Trophoblast cell (in vitro differentiated cells and primary cell): ENCODE data around the gene HAVCR2.

Experiments
- DNase-seq, 2 donors: peaks; one replicate each; pipeline ENCODE4 v3.0.0-alpha.2; 2016
- H2AFZ ChIP-seq: 2 replicates; pipeline ENCODE4 v1.6.1; 2013; ENCODE audit warnings: low read length, moderate library complexity, mild to moderate bottlenecking; ENCODE audit not compliant: insufficient read depth, poor library complexity
- H2AK5ac ChIP-seq: 2 replicates; pipeline ENCODE4 v1.6.1; 2013; ENCODE audit warnings: mild to moderate bottlenecking, low read length
- H2BK120ac ChIP-seq: 2 replicates; pipeline ENCODE4 v1.6.1; 2013; ENCODE audit warnings: low read length, mild to moderate bottlenecking, moderate library complexity; ENCODE audit not compliant: insufficient read depth, poor library complexity
- H2BK12ac ChIP-seq: 2 replicates; pipeline ENCODE4 v1.6.1; 2013; ENCODE audit warnings: mild to moderate bottlenecking, low read length, moderate library complexity
- H2BK5ac ChIP-seq: 2 replicates; pipeline ENCODE4 v1.6.1; 2013; ENCODE audit warnings: low read length, low read depth, moderate library complexity, mild to moderate bottlenecking; ENCODE audit not compliant: poor library complexity
- H3K14ac ChIP-seq: 2 replicates; pipeline ENCODE4 v1.6.1; 2013; ENCODE audit warnings: mild to moderate bottlenecking, low read length
- H3K18ac ChIP-seq: 2 replicates; pipeline ENCODE4 v1.6.1; 2013; ENCODE audit warnings: mild to moderate bottlenecking, low read length
- H3K23ac ChIP-seq: 2 replicates; pipeline ENCODE4 v1.6.1; 2013; ENCODE audit warnings: low read length
- H3K27ac ChIP-seq: 2 replicates; pipeline ENCODE4 v1.5.1; 2013; ENCODE audit warnings: low read depth, mild to moderate bottlenecking, inconsistent platforms, low read length, moderate library complexity
- H3K27me3 ChIP-seq: 2 replicates; pipeline ENCODE4 v1.6.1; 2013; ENCODE audit warnings: inconsistent platforms, mild to moderate bottlenecking, low read length, moderate library complexity; ENCODE audit not compliant: insufficient read depth
- H3K36me3 ChIP-seq, 2 experiments: 1 replicate in 1 of 2; 2 replicates in 1 of 2; pipeline ENCODE4 v1.6.1; 2013; ENCODE audit warnings: low read length in 2 of 2, mild to moderate bottlenecking in 2 of 2, moderate library complexity in 1 of 2; ENCODE audit not compliant: insufficient read depth in 2 of 2, control insufficient read depth in 1 of 2
- H3K4ac ChIP-seq: 2 replicates; pipeline ENCODE4 v1.6.1; 2013; ENCODE audit warnings: low read depth, mild to moderate bottlenecking, low read length, moderate library complexity
- H3K4me1 ChIP-seq, 2 experiments: 1 replicate in 1 of 2; 2 replicates in 1 of 2; pipeline ENCODE4 v1.6.1; 2013; ENCODE audit warnings: low read length in 2 of 2, mild to moderate bottlenecking in 2 of 2, moderate library complexity in 1 of 2; ENCODE audit not compliant: insufficient read depth in 2 of 2, control insufficient read depth in 1 of 2
- H3K4me2 ChIP-seq: 2 replicates; pipeline ENCODE4 v1.6.1; 2013; ENCODE audit warnings: inconsistent platforms, mild to moderate bottlenecking, low read length, moderate library complexity
- H3K4me3 ChIP-seq: 2 replicates; pipeline ENCODE4 v1.5.1; 2013; ENCODE audit warnings: mild to moderate bottlenecking, low read depth, low read length, inconsistent platforms
- H3K79me1 ChIP-seq: one replicate; pipeline ENCODE4 v1.6.1; 2013; ENCODE audit warnings: low read length
- H3K79me2 ChIP-seq: 2 replicates; pipeline ENCODE4 v1.6.1; 2013; ENCODE audit warnings: low read length, mild to moderate bottlenecking; ENCODE audit not compliant: control insufficient read depth, insufficient read depth, poor library complexity
- H3K9ac ChIP-seq: 2 replicates; pipeline ENCODE4 v1.6.1; 2013; ENCODE audit warnings: mild to moderate bottlenecking, low read length
- H3K9me3 ChIP-seq: 2 replicates; pipeline ENCODE4 v1.6.1; 2013; ENCODE audit warnings: low read depth, mild to moderate bottlenecking, control low read depth, inconsistent platforms, low read length; ENCODE audit not compliant: insufficient read depth
- H4K12ac ChIP-seq: 2 replicates; pipeline ENCODE4 v1.6.1; 2013; ENCODE audit warnings: low read depth, mild to moderate bottlenecking, low read length, moderate library complexity
- H4K8ac ChIP-seq: 2 replicates; pipeline ENCODE4 v1.6.1; 2013; ENCODE audit warnings: low read depth, mild to moderate bottlenecking, low read length, moderate library complexity
- H4K91ac ChIP-seq: one replicate; pipeline ENCODE4 v1.6.1; 2013; ENCODE audit warnings: low read depth, mild to moderate bottlenecking, low read length, moderate library complexity
- WGBS: extraction: QIAGEN DNeasy Blood & Tissue Kit; methylation state at CpG from one replicate; pipeline ENCODE4 v1.1.7; 2013; ENCODE audit warnings: missing lambda C conversion rate; ENCODE audit not compliant: insufficient read length, insufficient coverage; ENCODE audit errors: extremely low coverage; 5-methylcytosine and 5-hydroxymethylcytosine counted together

HAVCR2 gene

GRCh38 chr5:157068339-157068738, 40.5 kb downstream of the HAVCR2 start:
- DNase-seq: no peak
- Histone ChIP-seq H3K79me2 (no peaks in the 10 kb centered on the region), H3K4me2 (no peak overlapping the region), H2BK5ac (no peak overlapping the region), H4K8ac (no peak overlapping the region), H2AFZ (no peak overlapping the region), H4K91ac (no peak overlapping the region), H3K9ac (no peak overlapping the region), H3K4me1 (no peaks in the 10 kb centered on the region), H3K4me3 (no peak overlapping the region), H2AK5ac (no peak overlapping the region), H3K27ac (no peak overlapping the region), H3K18ac (no peak overlapping the region), H3K14ac (no peak overlapping the region), H3K36me3 (no peaks in the 10 kb centered on the region), H2BK120ac (no peak overlapping the region), H2BK12ac (no peak overlapping the region), H3K4ac (no peak overlapping the region), H3K9me3 (no peaks in the 10 kb centered on the region), H3K79me1 (no peaks in the 10 kb centered on the region), H3K27me3 (no peaks in the 10 kb centered on the region), H4K12ac (no peak overlapping the region), H3K23ac (no peak overlapping the region)
- no CpG with 5 or more reads among the region's 5 CpGs for WGBS

DNA sequence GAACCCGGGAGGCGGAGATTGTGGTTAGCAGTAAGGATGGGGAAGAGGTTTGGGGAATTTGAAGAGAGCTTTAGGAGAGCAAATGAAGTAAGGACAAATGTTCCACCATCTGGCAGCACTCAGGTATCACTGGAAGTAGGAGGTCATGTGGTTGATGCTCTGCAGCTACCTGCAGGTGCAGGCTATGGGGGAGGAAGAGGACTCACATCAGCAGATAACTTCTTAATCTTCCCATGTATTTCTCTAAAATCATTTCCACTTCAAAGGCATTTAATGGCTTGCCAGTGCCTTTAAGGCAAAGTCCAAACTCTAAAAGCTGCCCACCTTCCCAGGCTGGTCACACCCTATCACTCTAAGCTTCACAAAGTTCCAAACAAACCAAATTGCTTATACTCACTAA, 41.8 kb downstream of the HAVCR2 start:
- H3K27ac ChIP-seq: no peak overlapping the region
- no peaks in the 10 kb centered on the region for H3K9me3 ChIP-seq
- H3K4me1 ChIP-seq: no peaks in the 10 kb centered on the region
- no peak overlapping the region for H3K4me3 ChIP-seq
- H3K9ac ChIP-seq: no peak overlapping the region
- H3K18ac ChIP-seq: no peak overlapping the region
- no peak for DNase-seq
- no peak overlapping the region for H3K4ac ChIP-seq
- H3K4me2 ChIP-seq: no peak overlapping the region
- no peaks in the 10 kb centered on the region for H3K36me3 ChIP-seq
- H3K79me2 ChIP-seq: no peaks in the 10 kb centered on the region
- H2AK5ac ChIP-seq: no peak overlapping the region
- H2BK12ac ChIP-seq: no peak overlapping the region
- no peak overlapping the region for H4K91ac ChIP-seq
- no peaks in the 10 kb centered on the region for H3K79me1 ChIP-seq
- H4K8ac ChIP-seq: no peak overlapping the region
- H3K14ac ChIP-seq: no peak overlapping the region
- H2AFZ ChIP-seq: no peak overlapping the region
- no peak overlapping the region for H4K12ac ChIP-seq
- WGBS: no CpG with 5 or more reads among the region's 2 CpGs
- H2BK120ac ChIP-seq: no peak overlapping the region
- H2BK5ac ChIP-seq: no peak overlapping the region
- no peaks in the 10 kb centered on the region for H3K27me3 ChIP-seq
- H3K23ac ChIP-seq: no peak overlapping the region

DNA sequence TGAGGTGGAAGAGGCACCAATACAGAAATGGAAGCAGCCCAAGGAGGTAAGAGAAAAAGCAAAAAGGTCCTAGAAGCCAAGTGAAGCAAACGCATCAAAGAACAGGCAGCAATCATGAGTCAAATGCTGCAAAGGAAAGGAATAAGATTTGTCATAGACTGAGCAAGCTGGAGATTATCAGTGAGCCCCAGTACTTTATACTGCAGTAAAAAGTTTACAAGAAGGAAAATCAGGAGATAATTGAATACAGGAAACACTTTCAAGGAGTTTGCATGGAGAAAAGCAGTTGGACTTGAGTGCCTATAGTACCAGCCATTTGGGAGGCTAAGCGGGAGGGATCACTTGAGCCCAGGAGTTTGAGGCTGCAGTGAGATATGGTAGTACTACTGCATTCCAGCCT, 42.8 kb downstream of the HAVCR2 start:
- H4K91ac ChIP-seq: no peak overlapping the region
- no peak for DNase-seq
- H3K79me1 ChIP-seq: no peaks in the 10 kb centered on the region
- no peak overlapping the region for H2BK12ac ChIP-seq
- H3K9ac ChIP-seq: no peak overlapping the region
- no peak overlapping the region for H2AFZ ChIP-seq
- no peak overlapping the region for H3K4me3 ChIP-seq
- H4K8ac ChIP-seq: no peak overlapping the region
- H3K9me3 ChIP-seq: no peaks in the 10 kb centered on the region
- no peak overlapping the region for H3K14ac ChIP-seq
- no CpG with 5 or more reads among the region's 2 CpGs for WGBS
- H3K36me3 ChIP-seq: no peaks in the 10 kb centered on the region
- no peak overlapping the region for H2BK5ac ChIP-seq
- no peaks in the 10 kb centered on the region for H3K79me2 ChIP-seq
- no peaks in the 10 kb centered on the region for H3K4me1 ChIP-seq
- H2BK120ac ChIP-seq: no peak overlapping the region
- no peak overlapping the region for H3K27ac ChIP-seq
- H3K27me3 ChIP-seq: no peaks in the 10 kb centered on the region
- no peak overlapping the region for H4K12ac ChIP-seq
- H3K23ac ChIP-seq: no peak overlapping the region
- no peak overlapping the region for H3K4me2 ChIP-seq
- no peak overlapping the region for H2AK5ac ChIP-seq
- H3K4ac ChIP-seq: no peak overlapping the region
- no peak overlapping the region for H3K18ac ChIP-seq

- Histone ChIP-seq H4K8ac (no peak overlapping the region), H3K4me2 (no peak overlapping the region), H3K14ac (no peak overlapping the region), H3K4me1 (no peaks in the 10 kb centered on the region), H3K4me3 (no peak overlapping the region), H3K27me3 (no peaks in the 10 kb centered on the region), H3K79me2 (no peaks in the 10 kb centered on the region), H2BK120ac (no peak overlapping the region), H2BK12ac (no peak overlapping the region), H2AK5ac (no peak overlapping the region), H3K4ac (no peak overlapping the region), H3K9me3 (no peaks in the 10 kb centered on the region), H3K27ac (no peak overlapping the region), H3K9ac (no peak overlapping the region), H3K79me1 (no peaks in the 10 kb centered on the region), H4K91ac (no peak overlapping the region), H3K23ac (no peak overlapping the region), H2BK5ac (no peak overlapping the region), H3K36me3 (no peaks in the 10 kb centered on the region), H3K18ac (no peak overlapping the region), H2AFZ (no peak overlapping the region), H4K12ac (no peak overlapping the region)
- no peak for DNase-seq
- WGBS: no CpG with 5 or more reads among the region's 4 CpGs
Observed at GRCh38 chr5:157063776-157064430, 44.9 kb downstream of the HAVCR2 start.
